Hepatocyte (in vitro differentiated cells): ENCODE data around the gene ATAD2B. TPM values are rescaled to one million over a fixed set of nuclear protein-coding genes. Genes with fewer than 3 reads are reported as not detected.

Experiments
- DNase-seq: peaks from one replicate; pipeline ENCODE4 v3.0.0-alpha.2; 2016; ENCODE audit warnings: low spot score
- H2AFZ ChIP-seq: fragments of 200-600 bp; sonication (generic); 2 replicates; pipeline ENCODE4 v1.6.0; 2016; ENCODE audit warnings: antibody characterized with exemption, mild to moderate bottlenecking
- H3K27ac ChIP-seq: fragments of 200-600 bp; sonication (generic); 2 replicates; pipeline ENCODE4 v1.5.1; 2016; ENCODE audit warnings: mild to moderate bottlenecking
- H3K27me3 ChIP-seq: fragments of 200-600 bp; sonication (generic); 2 replicates; pipeline ENCODE4 v1.6.1; 2016
- H3K36me3 ChIP-seq: fragments of 200-600 bp; sonication (generic); replicated peaks from 2 replicates; pipeline ENCODE4 v1.5.1; 2016; ENCODE audit warnings: low read depth; ENCODE audit not compliant: insufficient read depth
- H3K4me1 ChIP-seq: fragments of 200-600 bp; sonication (generic); 2 replicates; pipeline ENCODE4 v1.5.1; 2016; ENCODE audit warnings: mild to moderate bottlenecking, moderate library complexity; ENCODE audit not compliant: insufficient read depth
- H3K4me2 ChIP-seq: fragments of 200-600 bp; sonication (generic); 2 replicates; pipeline ENCODE4 v1.6.0; 2016
- H3K4me3 ChIP-seq: fragments of 200-600 bp; sonication (generic); 2 replicates; pipeline ENCODE4 v1.5.1; 2016; ENCODE audit warnings: mild to moderate bottlenecking
- H3K79me2 ChIP-seq: fragments of 200-600 bp; sonication (generic); 2 replicates; pipeline ENCODE4 v1.6.0; 2017; ENCODE audit warnings: mild to moderate bottlenecking
- H3K9me2 ChIP-seq: fragments of 200-600 bp; sonication (generic); replicated peaks from 2 replicates; pipeline ENCODE4 v1.6.0; 2017; ENCODE audit warnings: mild to moderate bottlenecking; ENCODE audit not compliant: insufficient read depth
- H3K9me3 ChIP-seq: fragments of 200-600 bp; sonication (generic); 2 replicates; pipeline ENCODE4 v1.5.1; 2016; ENCODE audit warnings: low read depth, mild to moderate bottlenecking
- H4K20me1 ChIP-seq: fragments of 200-600 bp; sonication (generic); 2 replicates; pipeline ENCODE4 v1.6.0; 2016; ENCODE audit warnings: mild to moderate bottlenecking; ENCODE audit not compliant: insufficient read depth, poor library complexity, severe bottlenecking
- EZH2 ChIP-seq: fragments of 200-600 bp; sonication (generic); IDR thresholded peaks from 2 replicates; pipeline ENCODE4 v1.6.1; 2016; ENCODE audit warnings: antibody characterized with exemption, mild to moderate bottlenecking, borderline replicate concordance
- EZH2phosphoT487 ChIP-seq: fragments of 200-600 bp; sonication (generic); IDR thresholded peaks from one replicate; pipeline ENCODE4 v1.6.1; 2018; ENCODE audit warnings: antibody characterized with exemption, mild to moderate bottlenecking, low read depth, moderate library complexity; ENCODE audit not compliant: unreplicated experiment, severe bottlenecking
- WGBS: methylation state at CpG from one replicate; pipeline ENCODE4 v1.1.6; 2016; ENCODE audit warnings: low lambda C conversion rate; ENCODE audit errors: missing lambda C conversion rate; 5-methylcytosine and 5-hydroxymethylcytosine counted together
- polyA plus RNA-seq: library from polyadenylated mRNA; unstranded; fragments of >200 nt; fragmentation: Nextera tagmentation; extraction: Ambion mirVana; gene quantifications from 2 replicates; pipeline ENCODE4 v1.2.1, GENCODE V29; 2016
- total RNA-seq: library from RNA; depleted of rRNA; stranded (reverse); fragments of >200 nt; gene quantifications from 2 replicates; pipeline ENCODE4 v1.2.3, GENCODE V29; 2014
- TF ChIP-seq, protein P1 (sequence below): fragments of 200-600 bp; sonication (generic); IDR thresholded peaks from 2 replicates; pipeline ENCODE4 v1.5.1; 2016; ENCODE audit warnings: antibody characterized with exemption, mild to moderate bottlenecking; ENCODE audit not compliant: poor library complexity

The ATAD2B gene
- total and polyA plus RNA-seq, 2 experiments from 2014 or later, result 6.1 to 17.1 TPM

DNA sequence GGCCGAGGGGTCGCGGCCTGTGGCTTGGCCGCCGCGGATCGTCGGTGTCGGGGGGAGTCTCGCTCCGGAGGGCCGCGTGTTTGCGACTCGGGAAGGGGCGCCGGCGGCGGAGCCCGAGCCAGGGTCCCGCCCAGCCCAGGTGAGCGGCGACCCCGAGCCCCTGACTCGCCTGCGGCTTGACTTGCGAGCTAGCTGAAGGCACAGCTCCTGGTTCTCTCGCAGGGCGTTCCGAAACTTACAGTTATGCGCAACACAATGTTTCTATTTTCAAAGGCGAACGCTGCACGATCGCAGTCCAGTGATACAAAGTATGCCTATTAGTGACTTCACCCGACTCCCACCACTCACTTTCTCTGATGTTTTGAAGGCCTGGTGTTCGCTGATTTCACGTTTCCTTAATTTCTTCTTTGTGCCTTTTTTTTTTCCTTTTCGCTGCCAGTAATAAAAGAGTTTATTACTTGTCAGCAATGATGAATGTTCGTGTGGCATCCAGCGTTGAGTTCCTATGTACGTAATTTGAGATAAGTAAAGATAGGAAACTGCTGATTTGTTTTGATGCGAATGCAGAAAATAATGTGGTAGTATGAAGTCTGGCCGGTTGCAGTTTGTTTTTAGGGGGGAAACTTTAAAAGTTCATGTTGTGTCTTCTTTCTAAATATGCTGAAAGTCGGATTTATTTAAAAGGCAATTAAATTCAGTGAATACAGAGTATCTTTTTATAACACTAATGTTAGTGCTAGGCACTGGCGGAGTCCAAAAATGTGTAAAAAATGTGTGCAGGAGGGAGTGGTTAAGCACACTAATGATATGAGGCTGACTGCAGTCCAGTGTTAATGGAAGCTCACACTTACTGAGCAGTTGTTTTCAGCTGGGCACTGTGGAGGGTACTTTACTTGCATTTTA lies 14.0 kb upstream of the ATAD2B start:
- 1% methylated on average over 31 of the region's 46 CpGs for whole genome bisulfite sequencing

DNA sequence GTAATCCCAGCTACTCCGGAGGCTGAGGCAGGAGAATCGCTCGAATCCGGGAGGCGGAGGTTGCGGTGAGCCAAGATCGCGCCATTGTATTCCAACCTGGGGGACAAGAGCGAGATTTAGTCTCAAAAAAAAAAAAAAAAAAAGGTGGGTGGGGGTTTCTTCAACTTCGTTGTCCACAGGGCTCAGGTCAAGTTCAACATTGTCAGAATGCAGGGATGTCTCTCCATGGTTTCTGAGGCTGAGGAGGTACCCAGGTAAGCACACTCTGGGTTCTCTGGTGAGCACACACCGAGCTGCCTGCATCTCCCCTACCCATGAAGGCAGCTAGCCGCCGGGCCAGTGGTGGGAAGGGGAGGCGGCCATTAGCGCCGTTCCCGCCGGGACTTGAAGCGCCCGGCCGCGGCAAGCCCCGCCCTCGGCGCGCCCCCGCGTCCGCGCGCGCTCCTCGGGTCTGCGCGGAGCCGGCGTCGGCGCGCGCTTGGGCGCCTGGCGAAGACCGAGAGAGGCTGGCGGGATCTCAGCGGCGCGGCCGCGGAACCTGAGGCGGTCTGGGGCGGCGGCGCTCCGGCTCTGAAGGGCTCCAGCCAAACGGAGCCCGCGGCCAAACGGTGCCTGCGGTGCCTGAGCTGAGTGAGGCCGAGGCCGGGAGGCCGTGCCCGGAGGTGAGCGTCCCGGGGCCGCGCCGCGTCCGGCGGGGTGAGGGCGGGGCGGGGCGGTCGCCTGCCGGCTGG lies 13.2 kb upstream of the ATAD2B start, which contains the start of gene UBXN2A:
Gene UBXN2A, plus strand, starts transcription at position 477 of the 731 bp plus-strand sequence. CDS start 17,852 bp downstream, outside the sequence.
- TF ChIP-seq EZH2phosphoT487 (no peak), EZH2 (no peak)
- TF ChIP-seq, protein P1, sequence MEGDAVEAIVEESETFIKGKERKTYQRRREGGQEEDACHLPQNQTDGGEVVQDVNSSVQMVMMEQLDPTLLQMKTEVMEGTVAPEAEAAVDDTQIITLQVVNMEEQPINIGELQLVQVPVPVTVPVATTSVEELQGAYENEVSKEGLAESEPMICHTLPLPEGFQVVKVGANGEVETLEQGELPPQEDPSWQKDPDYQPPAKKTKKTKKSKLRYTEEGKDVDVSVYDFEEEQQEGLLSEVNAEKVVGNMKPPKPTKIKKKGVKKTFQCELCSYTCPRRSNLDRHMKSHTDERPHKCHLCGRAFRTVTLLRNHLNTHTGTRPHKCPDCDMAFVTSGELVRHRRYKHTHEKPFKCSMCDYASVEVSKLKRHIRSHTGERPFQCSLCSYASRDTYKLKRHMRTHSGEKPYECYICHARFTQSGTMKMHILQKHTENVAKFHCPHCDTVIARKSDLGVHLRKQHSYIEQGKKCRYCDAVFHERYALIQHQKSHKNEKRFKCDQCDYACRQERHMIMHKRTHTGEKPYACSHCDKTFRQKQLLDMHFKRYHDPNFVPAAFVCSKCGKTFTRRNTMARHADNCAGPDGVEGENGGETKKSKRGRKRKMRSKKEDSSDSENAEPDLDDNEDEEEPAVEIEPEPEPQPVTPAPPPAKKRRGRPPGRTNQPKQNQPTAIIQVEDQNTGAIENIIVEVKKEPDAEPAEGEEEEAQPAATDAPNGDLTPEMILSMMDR, result no peak
- Histone ChIP-seq H3K4me3 (peak within 1 kb of the TSS; percentile 56), H2AFZ (peak within 1 kb of the TSS; percentile 83), H3K9me2 (no peaks in the 10 kb centered on the region), H3K4me1 (peaks cover 13% of the 10 kb centered on the region), H3K36me3 (no peaks in the 10 kb centered on the region), H4K20me1 (peaks cover 6% of the 10 kb centered on the region), H3K4me2 (peak within 1 kb of the TSS; percentile 79), H3K27me3 (no peaks in the 10 kb centered on the region), H3K79me2 (peaks cover 39% of the 10 kb centered on the region), H3K9me3 (no peaks in the 10 kb centered on the region), H3K27ac (peak within 1 kb of the TSS; percentile 98)
- 1% methylated on average over 61 of the region's 77 CpGs for WGBS
- peak; percentile 94 for DNase-seq

More for the DNA sequence above, 14.0 kb upstream of the ATAD2B start:
- TF ChIP-seq EZH2 (no peak), EZH2phosphoT487 (no peak)
- TF ChIP-seq, protein P1, result no peak
- Histone ChIP-seq H3K27me3 (no peaks in the 10 kb centered on the region), H3K4me1 (peaks cover 13% of the 10 kb centered on the region), H3K79me2 (peaks cover 47% of the 10 kb centered on the region), H3K27ac (peak overlapping the region; percentile 98), H3K4me3 (peak overlapping the region; percentile 56), H3K4me2 (peak overlapping the region; percentile 79), H4K20me1 (peaks cover 6% of the 10 kb centered on the region), H3K36me3 (no peaks in the 10 kb centered on the region), H3K9me3 (no peaks in the 10 kb centered on the region), H3K9me2 (no peaks in the 10 kb centered on the region), H2AFZ (peak overlapping the region; percentile 64)
- DNase-seq, result peak; percentile 59

DNA sequence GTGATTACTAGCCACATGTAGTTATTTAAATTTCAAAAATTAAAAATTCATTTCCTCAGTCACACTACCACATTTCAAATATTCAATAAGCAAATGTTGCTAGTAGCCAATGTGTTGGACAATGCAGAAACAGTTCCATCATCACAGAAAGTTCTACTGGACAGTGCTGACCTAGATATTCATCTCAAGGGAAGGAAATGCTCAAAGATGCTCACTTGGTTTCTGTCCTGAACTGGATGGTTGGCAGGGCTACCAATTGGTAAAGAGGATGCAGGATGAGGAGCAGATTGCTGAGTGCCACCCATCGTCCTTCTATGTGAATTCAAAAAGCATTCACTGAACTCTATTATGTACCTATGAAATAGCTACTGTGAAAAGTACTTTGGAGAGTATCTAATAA lies 7.3 kb upstream of the ATAD2B start:
- no peak overlapping the region for H3K27ac ChIP-seq
- H3K4me3 ChIP-seq, result no peak overlapping the region
- WGBS, result 78% methylated on average over 1 of the region's 1 CpG

More for the DNA sequence above, 7.3 kb upstream of the ATAD2B start:
- TF ChIP-seq EZH2 (no peak), EZH2phosphoT487 (no peak)
- TF ChIP-seq, protein P1, result no peak
- Histone ChIP-seq H3K9me2 (no peaks in the 10 kb centered on the region), H3K4me1 (no peaks in the 10 kb centered on the region), H2AFZ (no peak overlapping the region), H4K20me1 (no peaks in the 10 kb centered on the region), H3K9me3 (no peaks in the 10 kb centered on the region), H3K27me3 (no peaks in the 10 kb centered on the region), H3K36me3 (no peaks in the 10 kb centered on the region), H3K79me2 (peaks cover 9% of the 10 kb centered on the region), H3K4me2 (no peak overlapping the region)
- DNase-seq, result no peak
